OCI-LY7 (cell line): ENCODE data around the gene TGM3.

Experiments used
- EZH2phosphoT487 ChIP-seq: fragments of 200-600 bp; sonication (generic); IDR thresholded peaks from 2 replicates; pipeline ENCODE4 v1.6.1; 2018; ENCODE audit warnings: low read depth, borderline replicate concordance, mild to moderate bottlenecking, mixed run types, antibody characterized with exemption, low read length, moderate library complexity, mixed read lengths
- TF ChIP-seq, protein P1 (sequence below): fragments of 200-600 bp; sonication (generic); conservative IDR thresholded peaks from 2 replicates; pipeline ENCODE4 v1.5.1; 2014; ENCODE audit warnings: mild to moderate bottlenecking, antibody characterized with exemption, low read length, moderate library complexity, mixed read lengths

DNA sequence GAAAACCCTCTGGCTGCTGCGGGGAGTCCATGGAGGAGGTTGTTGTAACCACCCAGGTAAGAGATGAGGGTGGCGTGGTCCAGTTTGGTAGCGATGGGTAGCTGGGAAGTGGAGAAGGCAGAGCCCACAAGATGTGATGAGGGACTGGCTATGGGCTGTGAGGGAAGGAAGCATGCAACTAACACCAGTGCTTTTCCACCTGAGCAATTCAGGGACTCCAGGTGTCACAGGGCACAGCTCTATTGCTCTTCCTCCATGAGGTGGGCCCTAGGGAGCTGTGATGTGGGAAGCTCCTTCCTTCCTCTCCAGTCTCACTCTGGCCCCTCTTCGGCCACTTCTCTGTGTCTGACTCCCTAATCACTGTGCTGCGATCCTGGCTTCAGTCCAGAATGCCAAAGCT lies 52.5 kb downstream of the TGM3 start:
- TF ChIP-seq, protein P1, sequence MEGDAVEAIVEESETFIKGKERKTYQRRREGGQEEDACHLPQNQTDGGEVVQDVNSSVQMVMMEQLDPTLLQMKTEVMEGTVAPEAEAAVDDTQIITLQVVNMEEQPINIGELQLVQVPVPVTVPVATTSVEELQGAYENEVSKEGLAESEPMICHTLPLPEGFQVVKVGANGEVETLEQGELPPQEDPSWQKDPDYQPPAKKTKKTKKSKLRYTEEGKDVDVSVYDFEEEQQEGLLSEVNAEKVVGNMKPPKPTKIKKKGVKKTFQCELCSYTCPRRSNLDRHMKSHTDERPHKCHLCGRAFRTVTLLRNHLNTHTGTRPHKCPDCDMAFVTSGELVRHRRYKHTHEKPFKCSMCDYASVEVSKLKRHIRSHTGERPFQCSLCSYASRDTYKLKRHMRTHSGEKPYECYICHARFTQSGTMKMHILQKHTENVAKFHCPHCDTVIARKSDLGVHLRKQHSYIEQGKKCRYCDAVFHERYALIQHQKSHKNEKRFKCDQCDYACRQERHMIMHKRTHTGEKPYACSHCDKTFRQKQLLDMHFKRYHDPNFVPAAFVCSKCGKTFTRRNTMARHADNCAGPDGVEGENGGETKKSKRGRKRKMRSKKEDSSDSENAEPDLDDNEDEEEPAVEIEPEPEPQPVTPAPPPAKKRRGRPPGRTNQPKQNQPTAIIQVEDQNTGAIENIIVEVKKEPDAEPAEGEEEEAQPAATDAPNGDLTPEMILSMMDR: no peak
- no peak for TF ChIP-seq EZH2phosphoT487
